NCI-H1436 (cell line): Measurements from ENCODE around the gene RTKN.
"Not testable (repeated sequence)": the region's sequence is repeated elsewhere in the genome, so short reads cannot be mapped to it uniquely, and the experiment has no call there.

Experiments used
- DNase-seq: peaks from one replicate; lab custom pipeline; 2025; lab: John Stamatoyannopoulos, UW

Gene RTKN

DNA sequence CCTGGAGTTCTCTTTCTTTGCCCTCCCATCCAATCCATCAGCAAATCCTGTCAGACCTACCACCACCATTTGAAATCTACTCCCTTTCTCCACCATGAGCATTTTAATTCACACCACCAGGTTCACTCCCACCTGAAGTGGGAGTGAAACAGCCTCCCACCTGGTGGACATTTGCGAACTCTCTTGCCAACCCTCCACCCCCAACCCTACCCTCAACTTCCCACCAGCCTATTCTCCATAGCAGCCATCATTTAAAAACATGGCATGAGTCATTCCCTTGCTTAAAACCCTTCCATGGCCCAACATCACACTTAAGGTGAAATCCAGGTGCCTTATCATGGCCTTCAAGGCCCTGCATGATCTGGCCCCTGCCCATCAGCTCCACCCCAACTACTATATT lies 3.5 kb downstream of the RTKN start:
- no peak for DNase-seq

GRCh38 chr2:74436848-74437695 lies 4.7 kb downstream of the RTKN start:
- no peak for DNase-seq

DNA sequence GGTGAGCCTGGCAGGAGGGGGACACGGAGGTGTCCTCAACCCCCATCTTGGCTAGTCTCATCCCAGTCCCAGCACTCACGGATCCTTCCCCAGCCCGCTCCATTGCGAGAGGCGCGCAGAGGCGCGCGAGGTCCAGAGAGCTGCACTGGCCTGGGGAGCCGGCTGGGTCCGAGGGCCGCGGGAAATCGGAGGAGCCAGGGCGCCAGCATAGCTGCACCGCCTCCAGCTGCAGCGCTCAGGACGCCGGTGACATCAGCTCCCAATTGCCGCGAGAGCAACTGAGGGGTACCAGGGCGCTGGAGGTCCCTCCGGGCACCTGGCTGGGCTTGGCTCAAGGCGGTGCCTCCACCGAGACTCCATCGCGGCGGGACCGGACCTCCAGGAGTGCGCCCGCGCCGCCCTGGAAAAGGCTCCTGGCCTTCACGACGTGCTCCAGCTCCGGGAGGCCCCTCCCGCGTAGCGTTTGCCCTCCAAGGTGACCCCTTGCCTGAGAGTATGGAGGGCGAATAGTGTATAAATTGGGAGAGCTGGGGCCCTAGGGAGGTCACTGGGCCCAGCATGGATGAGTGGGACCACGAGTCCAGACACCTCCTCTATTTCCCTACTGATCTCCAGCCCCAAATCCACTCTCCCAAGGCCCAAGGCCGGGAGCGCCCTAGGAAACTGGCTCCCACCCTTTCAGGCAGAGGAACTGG lies 5.5 kb downstream of the RTKN start:
- no peak for DNase-seq

GRCh38 chr2:74430502-74430901 lies 11.2 kb downstream of the RTKN start:
- DNase-seq: no peak

GRCh38 chr2:74429487-74430451 lies 12.0 kb downstream of the RTKN start:
- DNase-seq: no peak

DNA sequence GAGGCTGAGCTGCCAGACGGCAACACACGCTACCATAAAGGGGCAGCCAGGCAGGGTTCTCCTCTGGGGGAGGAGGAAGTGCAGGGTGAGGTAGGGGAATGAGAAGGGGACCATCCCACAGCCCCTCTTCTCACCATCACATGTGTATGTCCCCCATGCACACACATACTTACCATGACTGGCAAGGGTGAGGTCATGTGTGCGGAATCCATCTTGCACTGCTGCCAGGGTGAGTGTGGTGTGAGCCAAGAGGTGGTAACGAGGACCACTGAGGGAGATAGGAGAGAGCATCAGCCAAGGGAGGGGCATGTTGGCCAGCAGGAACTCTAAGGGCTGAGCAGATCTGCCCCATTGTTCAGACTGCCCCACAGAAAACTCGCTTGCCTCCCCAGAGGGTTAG lies 13.1 kb downstream of the RTKN start:
- DNase-seq: no peak

DNA sequence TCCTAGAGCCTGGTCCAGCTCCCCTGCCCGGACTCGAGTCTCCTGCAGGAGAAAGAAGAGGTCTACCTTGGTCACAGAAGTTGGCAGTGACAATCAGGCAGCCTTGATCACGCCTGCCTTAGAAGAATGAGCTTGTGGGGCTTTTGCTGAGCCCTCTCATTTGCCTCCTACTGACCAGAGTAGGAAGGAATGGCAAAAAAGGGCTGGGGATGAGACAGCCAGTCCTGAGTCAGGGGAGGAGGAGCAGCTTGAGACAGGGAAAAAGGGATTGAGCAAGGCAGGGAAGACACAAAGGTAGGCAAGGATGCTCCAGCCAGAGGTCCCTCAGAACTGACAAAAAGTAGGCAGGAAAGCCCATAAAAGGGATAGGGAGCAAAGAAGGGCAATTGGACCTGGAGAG lies 14.2 kb downstream of the RTKN start:
- DNase-seq: no peak

GRCh38 chr2:74426181-74426758 lies 15.5 kb downstream of the RTKN start:
- no peak for DNase-seq

DNA sequence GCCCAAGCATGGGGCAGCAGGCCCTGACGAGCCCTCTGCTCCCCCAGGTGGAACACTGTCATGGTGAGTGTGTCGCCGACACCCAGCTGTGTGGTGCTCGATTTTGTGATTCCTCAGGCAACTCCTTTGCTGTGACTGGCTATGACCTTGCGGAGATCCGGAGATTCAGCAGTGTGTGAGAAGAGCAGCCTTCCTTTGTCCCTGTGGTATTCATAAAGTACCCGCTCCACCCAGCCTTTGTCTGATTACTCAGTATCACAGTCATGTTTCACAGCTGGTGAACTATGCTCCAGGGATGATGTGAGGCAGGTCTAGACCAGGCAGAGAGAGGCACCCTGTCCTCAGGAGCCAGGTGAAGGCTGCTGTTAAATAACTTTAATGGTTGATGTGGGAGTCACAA lies 16.2 kb downstream of the RTKN start:
- no peak for DNase-seq

GRCh38 chr2:74424995-74425406 lies 16.7 kb downstream of the RTKN start:
- DNase-seq: no peak

- DNase-seq: no peak
These were observed 17.4 kb downstream of the RTKN start for GRCh38 chr2:74424139-74424992.

DNA sequence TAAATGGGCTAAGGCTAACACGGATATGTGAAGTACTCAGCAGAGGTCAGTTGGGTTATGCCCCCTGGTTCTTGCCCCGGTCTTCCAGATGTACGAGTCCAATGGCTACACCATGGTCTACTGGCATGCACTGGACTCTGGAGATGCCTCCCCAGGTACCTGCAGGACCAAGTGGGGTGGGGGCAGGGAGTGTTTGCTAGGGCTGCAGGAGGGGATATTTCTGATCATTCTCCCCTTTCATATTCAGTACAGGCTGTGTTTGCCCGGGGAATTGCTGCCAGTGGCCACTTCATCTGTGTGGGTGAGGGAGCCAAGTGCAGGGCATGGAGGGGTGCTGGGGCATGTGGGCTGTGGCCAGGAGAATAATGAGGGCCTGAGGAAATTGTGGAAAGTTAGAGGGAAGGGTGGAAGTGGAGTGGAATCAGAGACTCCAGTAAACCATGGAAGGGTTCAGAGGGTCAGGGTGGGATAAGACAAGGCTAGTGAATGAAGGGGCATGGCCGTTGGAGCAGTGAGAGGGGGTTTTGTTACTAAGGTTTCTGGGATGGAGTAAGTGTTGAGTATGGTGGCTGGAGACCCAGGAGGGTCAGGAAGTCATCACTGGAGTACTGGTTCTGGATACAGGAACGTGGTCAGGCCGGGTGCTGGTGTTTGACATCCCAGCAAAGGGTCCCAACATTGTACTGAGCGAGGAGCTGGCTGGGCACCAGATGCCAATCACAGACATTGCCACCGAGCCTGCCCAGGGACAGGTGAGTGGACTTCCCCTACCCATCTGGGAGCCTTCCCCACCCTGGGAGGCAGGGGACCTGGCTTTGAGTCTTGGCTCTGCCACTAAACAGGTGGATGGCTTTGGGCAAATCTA lies 18.3 kb downstream of the RTKN start:
- no peak for DNase-seq

- peak; percentile 93 for DNase-seq
These were observed 20.4 kb downstream of the RTKN start, which contains the start of the genes C2orf81 and WDR54 for GRCh38 chr2:74421221-74421870. TSS of gene C2orf81 (minus strand) at chr2:74421619. CDS start at chr2:74421560, 59 bp downstream. TSS of gene WDR54 (plus strand) at chr2:74421730. CDS start at chr2:74422154, 424 bp downstream.

GRCh38 chr2:74420443-74421103 lies 21.2 kb downstream of the RTKN start:
- DNase-seq: not testable (repeated sequence)

DNA sequence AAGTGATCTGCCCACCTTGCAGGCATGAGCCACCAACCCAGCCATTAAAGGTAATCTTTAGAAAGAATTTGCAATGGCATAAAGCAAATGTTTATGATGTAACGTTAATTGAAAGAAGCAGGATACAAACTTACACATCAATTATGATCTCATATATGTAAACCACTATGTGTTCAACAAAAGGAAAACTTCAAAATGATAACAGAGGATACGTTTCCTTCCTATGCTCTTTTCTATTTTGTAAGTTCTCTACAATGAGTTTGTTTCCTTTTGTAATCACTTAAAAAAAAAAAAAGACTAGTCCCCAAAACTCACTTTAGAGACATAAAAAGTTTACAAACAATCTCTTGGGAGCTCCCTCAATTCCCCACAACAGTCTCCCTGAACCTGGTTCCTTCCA lies 21.7 kb downstream of the RTKN start:
- no peak for DNase-seq

DNA sequence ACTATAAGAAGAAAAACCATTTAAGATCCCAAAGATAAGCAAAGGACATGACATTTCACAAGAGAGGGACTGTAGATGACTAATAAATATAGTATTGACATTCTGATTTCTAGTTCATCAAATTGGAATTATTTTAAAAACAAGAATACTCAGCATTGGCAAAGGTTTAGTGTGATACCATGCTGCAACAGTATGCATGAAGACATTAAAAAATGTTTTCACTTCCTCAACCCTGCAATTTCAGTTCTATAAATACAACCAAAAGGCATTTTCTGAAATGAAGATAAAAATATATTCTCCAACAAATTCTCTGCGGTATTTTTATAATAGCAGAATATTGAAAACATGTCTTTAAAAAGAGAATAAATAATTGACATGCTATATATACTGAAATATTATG lies 22.4 kb downstream of the RTKN start:
- no peak for DNase-seq

GRCh38 chr2:74418312-74418711 lies 23.4 kb downstream of the RTKN start:
- DNase-seq: no peak

- no peak for DNase-seq
These were observed 24.0 kb downstream of the RTKN start for GRCh38 chr2:74417763-74418162.

GRCh38 chr2:74417197-74417596 lies 24.5 kb downstream of the RTKN start:
- DNase-seq: no peak
